HepG2 (cell line): ENCODE data around the gene FITM1. TPM values are rescaled to one million over a fixed set of nuclear protein-coding genes. Genes with fewer than 3 reads are reported as not detected.

Source experiments
- ARHGAP35 ChIP-seq: sonication (generic); formaldehyde crosslinking; IDR thresholded peaks from 2 replicates; pipeline ENCODE4 v1.9.0; 2022; ENCODE audit warnings: mild to moderate bottlenecking, inconsistent platforms, moderate library complexity, missing genetic modification reagents, borderline replicate concordance
- E2F2 ChIP-seq: sonication (generic); formaldehyde crosslinking; IDR thresholded peaks from 2 replicates; pipeline ENCODE4 v1.4.0; 2020; ENCODE audit warnings: missing genetic modification reagents, borderline replicate concordance
- GABPA ChIP-seq, 2 experiments: IDR thresholded peaks; 2 replicates each; pipeline ENCODE4 v1.6.1; 2011 to 2016; ENCODE audit warnings: low read depth in 2 of 2, low read length in 1 of 2, missing biosample characterization in 1 of 2, missing genetic modification characterization in 1 of 2
- JUNB ChIP-seq: sonication (generic); formaldehyde crosslinking; IDR thresholded peaks from 2 replicates; pipeline ENCODE4 v1.8.0; 2022; ENCODE audit warnings: missing genetic modification reagents, mild to moderate bottlenecking, borderline replicate concordance
- KDM1A ChIP-seq: IDR thresholded peaks from 2 replicates; pipeline ENCODE4 v1.6.1; 2016; ENCODE audit warnings: missing compliant biosample characterization
- NR2F6 ChIP-seq, 2 experiments: IDR thresholded peaks; 2 replicates each; pipeline ENCODE4 v1.6.1; 2016; ENCODE audit warnings: antibody characterized with exemption in 1 of 2, mild to moderate bottlenecking in 1 of 2
- SNAI1 ChIP-seq: sonication (generic); formaldehyde crosslinking; IDR thresholded peaks from 2 replicates; pipeline ENCODE4 v1.5.0; 2020; ENCODE audit warnings: mild to moderate bottlenecking, missing genetic modification reagents, borderline replicate concordance
- SPEN ChIP-seq: sonication (generic); formaldehyde crosslinking; IDR thresholded peaks from 2 replicates; pipeline ENCODE4 v1.5.1; 2020; ENCODE audit warnings: low read depth, mild to moderate bottlenecking, missing genetic modification reagents
- SRY ChIP-seq: sonication (generic); formaldehyde crosslinking; IDR thresholded peaks from 2 replicates; pipeline ENCODE4 v1.8.0; 2022; ENCODE audit warnings: mild to moderate bottlenecking, missing genetic modification reagents
- TOE1 ChIP-seq: sonication (generic); formaldehyde crosslinking; IDR thresholded peaks from 2 replicates; pipeline ENCODE4 v1.4.0; 2020; ENCODE audit warnings: mild to moderate bottlenecking, missing genetic modification reagents
- YEATS2 ChIP-seq: sonication (generic); formaldehyde crosslinking; IDR thresholded peaks from 2 replicates; pipeline ENCODE4 v1.4.0; 2020; ENCODE audit warnings: missing genetic modification reagents, borderline replicate concordance
- ZMYM2 ChIP-seq: sonication (generic); formaldehyde crosslinking; IDR thresholded peaks from 2 replicates; pipeline ENCODE4 v1.8.0; 2022; ENCODE audit warnings: mild to moderate bottlenecking, missing genetic modification reagents
- ZNF335 ChIP-seq: sonication (generic); formaldehyde crosslinking; IDR thresholded peaks from 2 replicates; pipeline ENCODE4 v1.4.0; 2020; ENCODE audit warnings: missing genetic modification reagents
- ZNF775 ChIP-seq: sonication (generic); formaldehyde crosslinking; IDR thresholded peaks from 2 replicates; pipeline ENCODE4 v1.4.0; 2020; ENCODE audit warnings: missing genetic modification reagents, mild to moderate bottlenecking, moderate library complexity, borderline replicate concordance
- ZNF776 ChIP-seq: sonication (generic); formaldehyde crosslinking; IDR thresholded peaks from 2 replicates; pipeline ENCODE4 v1.4.0; 2020; ENCODE audit warnings: mild to moderate bottlenecking, missing genetic modification reagents
- polyA plus RNA-seq, 8 experiments: library from polyadenylated mRNA; depleted of rRNA in 3 of 8; stranded (reverse) in 7 of 8; unstranded in 1 of 8; fragments of >200 nt; fragmentation: Illumina TruSeq in 4 of 8; extraction: Trizol in 4 of 8; gene quantifications; 2 replicates each; pipeline versions ENCODE4 v1.2.1 to v1.2.3, GENCODE V29; 2011 to 2016; ENCODE audit warnings: low read depth in 4 of 8, missing spikeins in 1 of 8, mixed read lengths in 1 of 8; ENCODE audit not compliant: insufficient read depth in 1 of 8
- total RNA-seq, 5 experiments: library from RNA; depleted of rRNA; stranded (reverse); fragments of >200 nt; fragmentation: Illumina TruSeq; extraction: Trizol; gene quantifications; 2 replicates each; pipeline ENCODE4 v1.2.3, GENCODE V29; 2016; ENCODE audit warnings: low read depth in 1 of 5
- TF ChIP-seq, protein P1 (sequence below): sonication (generic); formaldehyde crosslinking; IDR thresholded peaks from 2 replicates; pipeline ENCODE4 v1.8.0; 2022; ENCODE audit warnings: missing genetic modification reagents, mild to moderate bottlenecking, borderline replicate concordance
- TF ChIP-seq, protein P2 (sequence below): sonication (generic); formaldehyde crosslinking; IDR thresholded peaks from 2 replicates; pipeline ENCODE4 v1.5.1; 2020; ENCODE audit warnings: missing genetic modification reagents, mild to moderate bottlenecking, borderline replicate concordance
- TF ChIP-seq, protein P3 (sequence below): sonication (generic); formaldehyde crosslinking; IDR thresholded peaks from 2 replicates; pipeline ENCODE4 v1.8.1; 2022; ENCODE audit warnings: mild to moderate bottlenecking, missing genetic modification reagents

Gene FITM1
- total and polyA plus RNA-seq, 2 of the 13 experiments (the other 11 are each of a cell fraction or from before 2014, with no cell fraction given): 2.7 to 5.8 TPM

DNA sequence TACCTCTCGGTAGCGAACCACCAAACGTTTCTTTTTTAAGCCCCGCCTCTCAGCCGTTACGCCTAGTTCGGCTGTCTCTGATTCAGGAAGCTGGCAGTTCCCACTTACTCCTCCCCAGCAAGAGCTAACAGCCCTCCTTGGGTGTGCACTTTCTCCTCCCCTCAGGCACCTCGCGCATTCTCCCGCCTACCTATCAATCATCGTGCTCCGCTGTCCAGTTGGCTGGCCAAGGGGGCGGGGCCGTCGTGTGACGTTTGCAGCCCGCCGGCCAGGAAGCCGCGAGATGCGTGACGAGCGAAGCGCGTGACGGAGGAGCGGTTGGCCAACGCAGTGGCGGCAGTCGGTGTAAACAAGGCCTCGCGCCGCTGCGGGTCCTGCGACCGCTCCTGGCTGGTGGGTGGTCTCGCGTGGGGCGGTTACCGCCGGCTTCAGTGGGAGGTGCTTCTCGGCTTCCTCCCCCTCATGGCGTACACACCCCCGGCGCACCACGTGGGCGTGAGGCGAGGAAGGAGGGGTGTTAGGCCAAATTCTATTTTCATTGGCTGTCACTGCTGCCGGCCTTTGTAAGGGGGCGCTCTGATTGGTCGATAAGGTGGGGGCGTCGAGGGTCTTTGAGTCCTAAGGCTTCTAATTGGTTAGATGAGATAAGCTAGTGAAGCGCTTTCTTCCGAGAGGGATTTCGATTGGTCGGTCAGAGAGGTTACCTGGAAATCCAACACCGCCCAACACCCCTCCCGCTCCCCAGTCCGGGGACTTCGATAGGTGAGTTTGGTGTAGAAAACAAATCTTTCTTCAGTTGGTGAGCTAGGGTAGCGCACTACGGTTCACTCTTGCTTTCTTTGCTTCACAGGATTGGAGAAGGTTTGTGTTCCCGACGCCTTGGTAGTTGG, 15.7 kb upstream of the FITM1 start, which contains the start of the genes DCAF11 and NRL (continued):
- TF ChIP-seq SRY (CRISPR knock-in tag) (no peak), SNAI1 (CRISPR knock-in tag) (peak; percentile 92; the same call in 1 of the 2 replicates), NR2F6 (IDR thresholded peaks at IDR 0.05) (peak; percentile 49; the same call in 1 of the 2 replicates), NR2F6 (CRISPR knock-in tag; IDR thresholded peaks at IDR 0.05) (peak; percentile 78), JUNB (CRISPR knock-in tag) (no peak), SPEN (CRISPR knock-in tag) (peak; percentile 98), ZNF776 (peak; percentile 98), GABPA (IDR thresholded peaks at IDR 0.05; ENCODE audit: low read depth, low read length) (no peak), GABPA (CRISPR knock-in tag; IDR thresholded peaks at IDR 0.05; ENCODE audit: low read depth) (no peak), E2F2 (CRISPR knock-in tag) (peak; percentile 98; the same call in 1 of the 2 replicates), TOE1 (CRISPR knock-in tag) (no peak; the same call in 1 of the 2 replicates), ZNF775 (CRISPR knock-in tag) (no peak), ARHGAP35 (CRISPR knock-in tag) (peak; percentile 93), ZMYM2 (peak; percentile 99), KDM1A (CRISPR knock-in tag) (peak; percentile 83; the same call in 1 of the 2 replicates), ZNF335 (CRISPR knock-in tag) (peak; percentile 65; the same call in 1 of the 2 replicates), YEATS2 (peak; percentile 97)
- TF ChIP-seq, protein P1, sequence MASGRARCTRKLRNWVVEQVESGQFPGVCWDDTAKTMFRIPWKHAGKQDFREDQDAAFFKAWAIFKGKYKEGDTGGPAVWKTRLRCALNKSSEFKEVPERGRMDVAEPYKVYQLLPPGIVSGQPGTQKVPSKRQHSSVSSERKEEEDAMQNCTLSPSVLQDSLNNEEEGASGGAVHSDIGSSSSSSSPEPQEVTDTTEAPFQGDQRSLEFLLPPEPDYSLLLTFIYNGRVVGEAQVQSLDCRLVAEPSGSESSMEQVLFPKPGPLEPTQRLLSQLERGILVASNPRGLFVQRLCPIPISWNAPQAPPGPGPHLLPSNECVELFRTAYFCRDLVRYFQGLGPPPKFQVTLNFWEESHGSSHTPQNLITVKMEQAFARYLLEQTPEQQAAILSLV (CRISPR knock-in tag): peak; percentile 99
- TF ChIP-seq, protein P2, sequence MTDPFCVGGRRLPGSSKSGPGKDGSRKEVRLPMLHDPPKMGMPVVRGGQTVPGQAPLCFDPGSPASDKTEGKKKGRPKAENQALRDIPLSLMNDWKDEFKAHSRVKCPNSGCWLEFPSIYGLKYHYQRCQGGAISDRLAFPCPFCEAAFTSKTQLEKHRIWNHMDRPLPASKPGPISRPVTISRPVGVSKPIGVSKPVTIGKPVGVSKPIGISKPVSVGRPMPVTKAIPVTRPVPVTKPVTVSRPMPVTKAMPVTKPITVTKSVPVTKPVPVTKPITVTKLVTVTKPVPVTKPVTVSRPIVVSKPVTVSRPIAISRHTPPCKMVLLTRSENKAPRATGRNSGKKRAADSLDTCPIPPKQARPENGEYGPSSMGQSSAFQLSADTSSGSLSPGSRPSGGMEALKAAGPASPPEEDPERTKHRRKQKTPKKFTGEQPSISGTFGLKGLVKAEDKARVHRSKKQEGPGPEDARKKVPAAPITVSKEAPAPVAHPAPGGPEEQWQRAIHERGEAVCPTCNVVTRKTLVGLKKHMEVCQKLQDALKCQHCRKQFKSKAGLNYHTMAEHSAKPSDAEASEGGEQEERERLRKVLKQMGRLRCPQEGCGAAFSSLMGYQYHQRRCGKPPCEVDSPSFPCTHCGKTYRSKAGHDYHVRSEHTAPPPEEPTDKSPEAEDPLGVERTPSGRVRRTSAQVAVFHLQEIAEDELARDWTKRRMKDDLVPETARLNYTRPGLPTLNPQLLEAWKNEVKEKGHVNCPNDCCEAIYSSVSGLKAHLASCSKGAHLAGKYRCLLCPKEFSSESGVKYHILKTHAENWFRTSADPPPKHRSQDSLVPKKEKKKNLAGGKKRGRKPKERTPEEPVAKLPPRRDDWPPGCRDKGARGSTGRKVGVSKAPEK: peak; percentile 96; the same call in 1 of the 2 replicates
- TF ChIP-seq, protein P3, sequence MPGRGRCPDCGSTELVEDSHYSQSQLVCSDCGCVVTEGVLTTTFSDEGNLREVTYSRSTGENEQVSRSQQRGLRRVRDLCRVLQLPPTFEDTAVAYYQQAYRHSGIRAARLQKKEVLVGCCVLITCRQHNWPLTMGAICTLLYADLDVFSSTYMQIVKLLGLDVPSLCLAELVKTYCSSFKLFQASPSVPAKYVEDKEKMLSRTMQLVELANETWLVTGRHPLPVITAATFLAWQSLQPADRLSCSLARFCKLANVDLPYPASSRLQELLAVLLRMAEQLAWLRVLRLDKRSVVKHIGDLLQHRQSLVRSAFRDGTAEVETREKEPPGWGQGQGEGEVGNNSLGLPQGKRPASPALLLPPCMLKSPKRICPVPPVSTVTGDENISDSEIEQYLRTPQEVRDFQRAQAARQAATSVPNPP (CRISPR knock-in tag): peak; percentile 95
